GM12892 (cell line): ENCODE data around the gene TENM4.

Experiments used
- POLR2A ChIP-seq: IDR thresholded peaks from 2 replicates; pipeline ENCODE4 v1.6.1; 2011; ENCODE audit warnings: low read depth, low read length, control low read depth
- POLR2AphosphoS5 ChIP-seq: IDR thresholded peaks from 2 replicates; pipeline ENCODE4 v1.6.1; 2011; ENCODE audit warnings: low read depth, low read length, control low read depth
- TAF1 ChIP-seq: IDR thresholded peaks from 2 replicates; pipeline ENCODE4 v1.6.1; 2011; ENCODE audit warnings: low read depth, mild to moderate bottlenecking, control low read depth, low read length, borderline replicate concordance

DNA sequence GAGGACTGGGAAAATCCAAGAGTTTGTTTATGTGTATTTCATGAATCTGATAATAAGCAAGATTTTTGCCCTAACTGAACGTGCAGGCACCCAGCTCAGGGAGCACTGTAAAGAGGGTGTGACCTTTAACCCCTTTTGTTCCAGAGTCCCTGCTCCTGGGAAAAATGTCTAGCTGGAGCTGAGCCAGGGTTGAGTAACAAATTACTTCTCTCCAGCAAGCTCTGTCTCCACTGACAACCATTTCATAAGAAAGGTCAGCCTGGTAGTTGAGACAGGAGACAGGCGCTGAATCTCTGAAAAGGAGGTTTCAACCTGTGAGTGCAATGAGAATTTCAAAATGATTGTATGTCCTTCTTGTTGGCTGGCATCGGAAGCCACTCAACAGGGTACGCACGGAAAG, 709.8 kb downstream of the TENM4 start:
- TF ChIP-seq TAF1 (no peak), POLR2A (no peak), POLR2AphosphoS5 (no peak)
